Hepatocyte (in vitro differentiated cells): Measurements from ENCODE around the gene HSPA8. TPM values are rescaled to one million over a fixed set of nuclear protein-coding genes. Genes with fewer than 3 reads are reported as not detected.
"Not testable (repeated sequence)": the region's sequence is repeated elsewhere in the genome, so short reads cannot be mapped to it uniquely, and the experiment has no call there.

Experiments used
- DNase-seq: peaks from one replicate; pipeline ENCODE4 v3.0.0-alpha.2; 2016; ENCODE audit warnings: low spot score
- H2AFZ ChIP-seq: fragments of 200-600 bp; sonication (generic); 2 replicates; pipeline ENCODE4 v1.6.0; 2016; ENCODE audit warnings: antibody characterized with exemption, mild to moderate bottlenecking
- H3K27ac ChIP-seq: fragments of 200-600 bp; sonication (generic); 2 replicates; pipeline ENCODE4 v1.5.1; 2016; ENCODE audit warnings: mild to moderate bottlenecking
- H3K27me3 ChIP-seq: fragments of 200-600 bp; sonication (generic); 2 replicates; pipeline ENCODE4 v1.6.1; 2016
- H3K36me3 ChIP-seq: fragments of 200-600 bp; sonication (generic); replicated peaks from 2 replicates; pipeline ENCODE4 v1.5.1; 2016; ENCODE audit warnings: low read depth; ENCODE audit not compliant: insufficient read depth
- H3K4me1 ChIP-seq: fragments of 200-600 bp; sonication (generic); 2 replicates; pipeline ENCODE4 v1.5.1; 2016; ENCODE audit warnings: mild to moderate bottlenecking, moderate library complexity; ENCODE audit not compliant: insufficient read depth
- H3K4me2 ChIP-seq: fragments of 200-600 bp; sonication (generic); 2 replicates; pipeline ENCODE4 v1.6.0; 2016
- H3K4me3 ChIP-seq: fragments of 200-600 bp; sonication (generic); 2 replicates; pipeline ENCODE4 v1.5.1; 2016; ENCODE audit warnings: mild to moderate bottlenecking
- H3K79me2 ChIP-seq: fragments of 200-600 bp; sonication (generic); 2 replicates; pipeline ENCODE4 v1.6.0; 2017; ENCODE audit warnings: mild to moderate bottlenecking
- H3K9me2 ChIP-seq: fragments of 200-600 bp; sonication (generic); replicated peaks from 2 replicates; pipeline ENCODE4 v1.6.0; 2017; ENCODE audit warnings: mild to moderate bottlenecking; ENCODE audit not compliant: insufficient read depth
- H3K9me3 ChIP-seq: fragments of 200-600 bp; sonication (generic); 2 replicates; pipeline ENCODE4 v1.5.1; 2016; ENCODE audit warnings: low read depth, mild to moderate bottlenecking
- H4K20me1 ChIP-seq: fragments of 200-600 bp; sonication (generic); 2 replicates; pipeline ENCODE4 v1.6.0; 2016; ENCODE audit warnings: mild to moderate bottlenecking; ENCODE audit not compliant: insufficient read depth, poor library complexity, severe bottlenecking
- EZH2 ChIP-seq: fragments of 200-600 bp; sonication (generic); IDR thresholded peaks from 2 replicates; pipeline ENCODE4 v1.6.1; 2016; ENCODE audit warnings: antibody characterized with exemption, mild to moderate bottlenecking, borderline replicate concordance
- EZH2phosphoT487 ChIP-seq: fragments of 200-600 bp; sonication (generic); IDR thresholded peaks from one replicate; pipeline ENCODE4 v1.6.1; 2018; ENCODE audit warnings: antibody characterized with exemption, mild to moderate bottlenecking, low read depth, moderate library complexity; ENCODE audit not compliant: unreplicated experiment, severe bottlenecking
- WGBS: methylation state at CpG from one replicate; pipeline ENCODE4 v1.1.6; 2016; ENCODE audit warnings: low lambda C conversion rate; ENCODE audit errors: missing lambda C conversion rate; 5-methylcytosine and 5-hydroxymethylcytosine counted together
- polyA plus RNA-seq: library from polyadenylated mRNA; unstranded; fragments of >200 nt; fragmentation: Nextera tagmentation; extraction: Ambion mirVana; gene quantifications from 2 replicates; pipeline ENCODE4 v1.2.1, GENCODE V29; 2016
- total RNA-seq: library from RNA; depleted of rRNA; stranded (reverse); fragments of >200 nt; gene quantifications from 2 replicates; pipeline ENCODE4 v1.2.3, GENCODE V29; 2014
- TF ChIP-seq, protein P1 (sequence below): fragments of 200-600 bp; sonication (generic); IDR thresholded peaks from 2 replicates; pipeline ENCODE4 v1.5.1; 2016; ENCODE audit warnings: antibody characterized with exemption, mild to moderate bottlenecking; ENCODE audit not compliant: poor library complexity

Gene HSPA8
- total and polyA plus RNA-seq, 2 experiments from 2014 or later = 669 to 1,636 TPM

DNA sequence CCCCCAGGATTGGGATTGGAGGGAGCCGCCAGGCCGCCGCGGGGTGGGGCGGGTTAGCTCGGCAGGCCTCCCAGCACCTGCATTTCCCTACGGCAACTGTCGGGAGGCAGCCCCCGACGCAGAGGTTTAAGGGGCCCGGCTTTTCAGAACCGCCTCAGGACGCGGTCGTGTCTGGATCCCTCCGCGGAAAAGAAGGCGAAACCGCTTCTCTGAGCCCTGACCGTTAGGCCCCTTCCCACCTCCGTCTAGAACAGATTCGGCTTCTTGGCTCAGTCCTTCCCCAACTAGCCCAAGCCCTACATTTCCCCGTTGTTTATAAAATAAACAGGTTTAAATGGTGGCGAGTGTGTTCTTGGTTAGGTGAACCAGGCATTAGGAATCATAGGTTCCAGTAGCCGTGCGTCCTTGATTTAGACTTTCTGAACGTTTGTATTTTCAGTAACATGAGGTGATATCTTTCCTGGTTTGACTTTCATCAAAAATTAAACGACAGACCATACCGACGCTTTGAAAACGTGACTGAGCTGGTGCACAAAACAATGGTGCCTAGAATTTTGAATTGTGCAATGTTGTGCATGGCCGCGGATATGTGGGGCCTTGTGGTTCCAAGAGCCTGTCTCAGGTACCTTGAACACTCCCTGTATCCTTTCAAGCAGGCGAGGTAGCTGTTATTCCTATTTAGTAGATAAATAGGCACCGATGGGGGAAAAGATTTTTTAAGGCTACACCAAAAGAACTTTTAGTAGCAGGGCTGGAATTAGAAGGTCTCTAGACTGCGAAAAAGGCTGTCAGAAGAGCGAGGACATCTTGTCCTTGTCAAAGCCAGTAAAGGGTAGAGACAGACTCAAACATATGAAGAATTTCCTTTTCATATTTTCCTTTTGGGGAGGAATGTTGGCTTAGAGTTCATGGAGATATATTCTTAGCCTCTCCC is 1.2 kb upstream of the HSPA8 start:
- peak overlapping the region; percentile 64 for H2AFZ ChIP-seq
- H3K79me2 ChIP-seq = peaks cover 68% of the 10 kb centered on the region

GRCh38 chr11:123062158-123062891 is 389 bp upstream of the HSPA8 start:
- H3K9me2 ChIP-seq = no peaks in the 10 kb centered on the region
- no peak for TF ChIP-seq EZH2phosphoT487
- TF ChIP-seq, protein P1, sequence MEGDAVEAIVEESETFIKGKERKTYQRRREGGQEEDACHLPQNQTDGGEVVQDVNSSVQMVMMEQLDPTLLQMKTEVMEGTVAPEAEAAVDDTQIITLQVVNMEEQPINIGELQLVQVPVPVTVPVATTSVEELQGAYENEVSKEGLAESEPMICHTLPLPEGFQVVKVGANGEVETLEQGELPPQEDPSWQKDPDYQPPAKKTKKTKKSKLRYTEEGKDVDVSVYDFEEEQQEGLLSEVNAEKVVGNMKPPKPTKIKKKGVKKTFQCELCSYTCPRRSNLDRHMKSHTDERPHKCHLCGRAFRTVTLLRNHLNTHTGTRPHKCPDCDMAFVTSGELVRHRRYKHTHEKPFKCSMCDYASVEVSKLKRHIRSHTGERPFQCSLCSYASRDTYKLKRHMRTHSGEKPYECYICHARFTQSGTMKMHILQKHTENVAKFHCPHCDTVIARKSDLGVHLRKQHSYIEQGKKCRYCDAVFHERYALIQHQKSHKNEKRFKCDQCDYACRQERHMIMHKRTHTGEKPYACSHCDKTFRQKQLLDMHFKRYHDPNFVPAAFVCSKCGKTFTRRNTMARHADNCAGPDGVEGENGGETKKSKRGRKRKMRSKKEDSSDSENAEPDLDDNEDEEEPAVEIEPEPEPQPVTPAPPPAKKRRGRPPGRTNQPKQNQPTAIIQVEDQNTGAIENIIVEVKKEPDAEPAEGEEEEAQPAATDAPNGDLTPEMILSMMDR = no peak
- TF ChIP-seq EZH2 = no peak
- H3K4me3 ChIP-seq = peak overlapping the region; percentile 36
- no peaks in the 10 kb centered on the region for H3K36me3 ChIP-seq
- no peaks in the 10 kb centered on the region for H3K27me3 ChIP-seq
- peaks cover 26% of the 10 kb centered on the region for H3K4me1 ChIP-seq
- 3% methylated on average over 26 of the region's 63 CpGs for WGBS
- no peaks in the 10 kb centered on the region for H3K9me3 ChIP-seq
- peak overlapping the region; percentile 99 for H3K27ac ChIP-seq
- peak overlapping the region; percentile 64 for H2AFZ ChIP-seq
- peaks cover 45% of the 10 kb centered on the region for H4K20me1 ChIP-seq
- peaks cover 73% of the 10 kb centered on the region for H3K79me2 ChIP-seq
- DNase-seq = peak; percentile 99
- H3K4me2 ChIP-seq = peak overlapping the region; percentile 93

More for the DNA sequence above, 1.2 kb upstream of the HSPA8 start:
- Histone ChIP-seq H3K4me2 (peak overlapping the region; percentile 76), H3K4me3 (peak overlapping the region; percentile 36), H3K4me1 (peaks cover 26% of the 10 kb centered on the region), H3K9me3 (no peaks in the 10 kb centered on the region), H4K20me1 (peaks cover 36% of the 10 kb centered on the region), H3K36me3 (no peaks in the 10 kb centered on the region), H3K9me2 (no peaks in the 10 kb centered on the region), H3K27ac (peak overlapping the region; percentile 99), H3K27me3 (no peaks in the 10 kb centered on the region)
- WGBS = 6% methylated on average over 37 of the region's 37 CpGs
- DNase-seq = peak; percentile 60
- TF ChIP-seq EZH2phosphoT487 (no peak), EZH2 (no peak)
- TF ChIP-seq, protein P1 = no peak

- no peaks in the 10 kb centered on the region for H3K27me3 ChIP-seq
- peaks cover 26% of the 10 kb centered on the region for H3K4me1 ChIP-seq
- H3K79me2 ChIP-seq = peaks cover 61% of the 10 kb centered on the region
- peaks cover 63% of the 10 kb centered on the region for H4K20me1 ChIP-seq
- no peak overlapping the region for H2AFZ ChIP-seq
- H3K36me3 ChIP-seq = no peaks in the 10 kb centered on the region
- no peak overlapping the region for H3K27ac ChIP-seq
- no peaks in the 10 kb centered on the region for H3K9me2 ChIP-seq
- DNase-seq = no peak
- 8% methylated on average over 8 of the region's 8 CpGs for WGBS
- H3K9me3 ChIP-seq = no peaks in the 10 kb centered on the region
- peak overlapping the region; percentile 52 for H3K4me3 ChIP-seq
- H3K4me2 ChIP-seq = peak overlapping the region; percentile 93
- no peak for TF ChIP-seq EZH2
- no peak for TF ChIP-seq EZH2phosphoT487
- TF ChIP-seq, protein P1 = no peak
Observed at GRCh38 chr11:123060277-123061000, 1.5 kb downstream of the HSPA8 start.

DNA sequence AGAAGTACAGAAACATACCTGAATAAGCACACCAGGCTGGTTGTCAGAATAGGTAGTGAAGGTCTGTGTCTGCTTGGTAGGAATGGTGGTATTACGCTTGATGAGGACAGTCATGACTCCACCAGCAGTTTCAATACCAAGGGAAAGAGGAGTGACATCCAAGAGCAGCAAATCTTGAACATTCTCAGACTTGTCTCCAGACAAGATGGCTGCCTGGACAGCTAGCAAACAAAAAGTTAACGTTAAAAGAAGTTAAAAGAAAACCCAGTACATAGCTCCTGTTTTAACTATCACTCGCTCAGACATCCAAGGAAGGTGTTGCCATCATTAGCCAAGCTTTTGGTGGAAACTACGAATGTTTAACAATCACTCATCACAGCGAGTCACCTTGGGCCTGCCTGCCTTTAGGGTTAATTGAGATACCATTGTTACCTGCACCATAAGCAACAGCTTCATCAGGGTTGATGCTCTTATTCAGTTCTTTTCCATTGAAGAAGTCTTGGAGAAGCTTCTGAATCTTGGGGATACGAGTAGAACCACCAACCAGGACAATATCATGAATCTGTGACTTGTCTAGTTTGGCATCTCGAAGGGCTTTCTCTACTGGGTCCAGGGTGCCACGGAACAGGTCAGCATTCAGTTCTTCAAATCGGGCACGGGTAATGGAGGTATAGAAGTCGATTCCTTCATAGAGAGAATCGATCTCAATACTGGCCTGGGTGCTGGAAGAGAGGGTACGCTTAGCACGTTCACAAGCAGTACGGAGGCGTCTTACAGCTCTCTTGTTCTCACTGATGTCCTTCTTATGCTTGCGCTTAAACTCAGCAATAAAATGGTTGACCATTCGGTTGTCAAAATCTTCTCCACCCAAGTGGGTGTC is 2.7 kb downstream of the HSPA8 start:
- Histone ChIP-seq H3K27ac (peak overlapping the region; percentile 9), H3K79me2 (peaks cover 50% of the 10 kb centered on the region), H3K4me3 (peak overlapping the region; percentile 52), H4K20me1 (peaks cover 74% of the 10 kb centered on the region), H3K4me1 (peaks cover 21% of the 10 kb centered on the region), H3K4me2 (peak overlapping the region; percentile 93)
- not testable (repeated sequence) for DNase-seq, H3K27me3 ChIP-seq, H3K9me2 ChIP-seq, H2AFZ ChIP-seq, H3K36me3 ChIP-seq, H3K9me3 ChIP-seq
- 66% methylated on average over 18 of the region's 18 CpGs for WGBS
